SK-N-SH treated with all-trans-retinoic acid at 6 μM for 48 hours (cell line): ENCODE results near the gene PSME1.

Experiments
- ESRRG ChIP-seq: fragments of 250-450 bp; sonication (Bioruptor Pico); IDR thresholded peaks from 2 replicates; pipeline ENCODE4 v1.6.1; 2021; ENCODE audit warnings: mild to moderate bottlenecking
- ISL1 ChIP-seq: fragments of 250-450 bp; sonication (Bioruptor Pico); IDR thresholded peaks from 2 replicates; pipeline ENCODE4 v2.1.2; 2022; ENCODE audit warnings: mild to moderate bottlenecking, moderate library complexity
- TF ChIP-seq, protein P1 (sequence below): fragments of 250-450 bp; sonication (Bioruptor Pico); IDR thresholded peaks from 2 replicates; pipeline ENCODE4 v1.5.1; 2021; ENCODE audit warnings: mild to moderate bottlenecking, moderate library complexity

DNA sequence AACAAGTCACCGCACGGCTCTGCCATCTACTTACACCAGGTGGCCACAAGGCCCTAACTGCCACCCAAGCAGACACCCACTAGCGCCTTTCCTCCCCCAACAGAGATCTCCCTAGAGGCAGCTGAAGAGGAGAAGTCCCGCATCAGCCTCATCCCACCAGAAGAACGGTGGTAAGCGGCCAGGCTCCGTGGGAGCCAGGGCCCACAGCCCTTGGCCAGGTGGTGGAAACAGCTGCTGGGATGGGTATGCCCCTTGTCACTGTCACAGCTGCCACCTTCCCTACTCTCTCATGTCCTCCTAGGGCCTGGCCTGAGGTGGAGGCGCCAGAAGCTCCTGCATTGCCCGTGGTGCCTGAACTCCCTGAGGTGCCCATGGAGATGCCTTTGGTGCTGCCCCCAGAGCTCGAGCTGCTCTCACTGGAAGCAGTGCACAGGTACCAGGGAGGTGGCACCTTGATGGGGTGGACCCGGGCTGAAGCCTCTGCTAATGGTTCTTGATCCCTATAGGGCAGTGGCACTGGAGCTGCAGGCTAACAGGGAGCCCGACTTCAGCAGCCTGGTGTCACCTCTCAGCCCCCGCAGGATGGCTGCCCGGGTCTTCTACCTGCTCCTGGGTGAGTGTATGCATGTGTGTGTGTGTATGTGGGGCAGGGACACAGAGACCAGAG is 43.4 kb downstream of the PSME1 start:
- TF ChIP-seq ESRRG, result no peak
- TF ChIP-seq, protein P1, sequence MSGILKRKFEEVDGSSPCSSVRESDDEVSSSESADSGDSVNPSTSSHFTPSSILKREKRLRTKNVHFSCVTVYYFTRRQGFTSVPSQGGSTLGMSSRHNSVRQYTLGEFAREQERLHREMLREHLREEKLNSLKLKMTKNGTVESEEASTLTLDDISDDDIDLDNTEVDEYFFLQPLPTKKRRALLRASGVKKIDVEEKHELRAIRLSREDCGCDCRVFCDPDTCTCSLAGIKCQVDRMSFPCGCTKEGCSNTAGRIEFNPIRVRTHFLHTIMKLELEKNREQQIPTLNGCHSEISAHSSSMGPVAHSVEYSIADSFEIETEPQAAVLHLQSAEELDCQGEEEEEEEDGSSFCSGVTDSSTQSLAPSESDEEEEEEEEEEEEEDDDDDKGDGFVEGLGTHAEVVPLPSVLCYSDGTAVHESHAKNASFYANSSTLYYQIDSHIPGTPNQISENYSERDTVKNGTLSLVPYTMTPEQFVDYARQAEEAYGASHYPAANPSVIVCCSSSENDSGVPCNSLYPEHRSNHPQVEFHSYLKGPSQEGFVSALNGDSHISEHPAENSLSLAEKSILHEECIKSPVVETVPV (CRISPR knock-in tag), result no peak
- TF ChIP-seq ISL1 (CRISPR knock-in tag), result no peak
